ENCODE data around the gene C10orf90. TPM values are rescaled to one million over a fixed set of nuclear protein-coding genes. Genes with fewer than 3 reads are reported as not detected.

Gene C10orf90
- total RNA-seq, 3 donors from 2014 or later (not counting 1 experiment from before 2014, with no cell fraction given) = not detected

DNA sequence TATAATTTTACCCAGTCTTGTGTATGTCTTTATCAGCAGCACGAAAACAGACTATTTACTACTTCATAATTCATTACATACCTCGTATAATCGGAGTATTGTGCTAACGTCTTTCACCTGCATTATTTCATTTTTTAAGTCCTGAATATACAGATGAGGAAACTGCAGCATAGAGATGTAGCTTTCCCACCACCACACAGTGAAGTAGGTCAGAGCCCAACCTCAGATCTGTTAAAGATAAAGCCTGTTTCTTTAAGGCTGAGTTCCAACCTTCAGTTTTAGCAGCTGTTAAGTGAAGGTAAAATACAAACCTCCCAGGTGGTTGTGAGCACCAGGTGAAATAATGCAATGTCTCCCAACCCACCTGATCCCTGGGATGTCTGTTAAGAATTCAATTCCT lies 280.2 kb downstream of the C10orf90 start:
- Mint-ChIP-seq H3K36me3 (peaks cover 10% of the 10 kb centered on the region), H3K9me3 (no peaks in the 10 kb centered on the region), H3K27ac (no peak overlapping the region), H3K27me3 (ENCODE audit: low read depth in 2 of 2) (peaks cover 42 to 54% of the 10 kb centered on the region in 2 donors), H3K4me1 (peaks cover 7 to 9% of the 10 kb centered on the region in 2 donors), H3K4me3 (no peak overlapping the region)
- intact Hi-C loops (cut with micrococcal nuclease) = no loop called here
- peaks cover 9% of the 10 kb centered on the region for H3K27me3 ChIP-seq (ENCODE audit: control insufficient read depth, insufficient read depth, low read length)
- TF ChIP-seq, protein P1, sequence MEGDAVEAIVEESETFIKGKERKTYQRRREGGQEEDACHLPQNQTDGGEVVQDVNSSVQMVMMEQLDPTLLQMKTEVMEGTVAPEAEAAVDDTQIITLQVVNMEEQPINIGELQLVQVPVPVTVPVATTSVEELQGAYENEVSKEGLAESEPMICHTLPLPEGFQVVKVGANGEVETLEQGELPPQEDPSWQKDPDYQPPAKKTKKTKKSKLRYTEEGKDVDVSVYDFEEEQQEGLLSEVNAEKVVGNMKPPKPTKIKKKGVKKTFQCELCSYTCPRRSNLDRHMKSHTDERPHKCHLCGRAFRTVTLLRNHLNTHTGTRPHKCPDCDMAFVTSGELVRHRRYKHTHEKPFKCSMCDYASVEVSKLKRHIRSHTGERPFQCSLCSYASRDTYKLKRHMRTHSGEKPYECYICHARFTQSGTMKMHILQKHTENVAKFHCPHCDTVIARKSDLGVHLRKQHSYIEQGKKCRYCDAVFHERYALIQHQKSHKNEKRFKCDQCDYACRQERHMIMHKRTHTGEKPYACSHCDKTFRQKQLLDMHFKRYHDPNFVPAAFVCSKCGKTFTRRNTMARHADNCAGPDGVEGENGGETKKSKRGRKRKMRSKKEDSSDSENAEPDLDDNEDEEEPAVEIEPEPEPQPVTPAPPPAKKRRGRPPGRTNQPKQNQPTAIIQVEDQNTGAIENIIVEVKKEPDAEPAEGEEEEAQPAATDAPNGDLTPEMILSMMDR (IDR thresholded peaks at IDR 0.05) = no peak
- DNase-seq (peak in 1 of 2 donors; percentile 23), ATAC-seq (no peak)
- no peak overlapping the region for H3K27ac ChIP-seq (ENCODE audit: low read length)
- H3K9me3 ChIP-seq (ENCODE audit: control insufficient read depth, insufficient read depth, low read length) = peaks cover 3% of the 10 kb centered on the region
- H3K4me3 ChIP-seq (ENCODE audit: low read length) = no peak overlapping the region
- 73% methylated on average over 4 of the region's 4 CpGs for WGBS (ENCODE audit: insufficient coverage)
- peaks cover 7% of the 10 kb centered on the region for H3K4me1 ChIP-seq (ENCODE audit: control insufficient read depth, insufficient read depth, low read length)
- no peaks in the 10 kb centered on the region for H3K36me3 ChIP-seq (ENCODE audit: control insufficient read depth, insufficient read depth, low read length)

DNA sequence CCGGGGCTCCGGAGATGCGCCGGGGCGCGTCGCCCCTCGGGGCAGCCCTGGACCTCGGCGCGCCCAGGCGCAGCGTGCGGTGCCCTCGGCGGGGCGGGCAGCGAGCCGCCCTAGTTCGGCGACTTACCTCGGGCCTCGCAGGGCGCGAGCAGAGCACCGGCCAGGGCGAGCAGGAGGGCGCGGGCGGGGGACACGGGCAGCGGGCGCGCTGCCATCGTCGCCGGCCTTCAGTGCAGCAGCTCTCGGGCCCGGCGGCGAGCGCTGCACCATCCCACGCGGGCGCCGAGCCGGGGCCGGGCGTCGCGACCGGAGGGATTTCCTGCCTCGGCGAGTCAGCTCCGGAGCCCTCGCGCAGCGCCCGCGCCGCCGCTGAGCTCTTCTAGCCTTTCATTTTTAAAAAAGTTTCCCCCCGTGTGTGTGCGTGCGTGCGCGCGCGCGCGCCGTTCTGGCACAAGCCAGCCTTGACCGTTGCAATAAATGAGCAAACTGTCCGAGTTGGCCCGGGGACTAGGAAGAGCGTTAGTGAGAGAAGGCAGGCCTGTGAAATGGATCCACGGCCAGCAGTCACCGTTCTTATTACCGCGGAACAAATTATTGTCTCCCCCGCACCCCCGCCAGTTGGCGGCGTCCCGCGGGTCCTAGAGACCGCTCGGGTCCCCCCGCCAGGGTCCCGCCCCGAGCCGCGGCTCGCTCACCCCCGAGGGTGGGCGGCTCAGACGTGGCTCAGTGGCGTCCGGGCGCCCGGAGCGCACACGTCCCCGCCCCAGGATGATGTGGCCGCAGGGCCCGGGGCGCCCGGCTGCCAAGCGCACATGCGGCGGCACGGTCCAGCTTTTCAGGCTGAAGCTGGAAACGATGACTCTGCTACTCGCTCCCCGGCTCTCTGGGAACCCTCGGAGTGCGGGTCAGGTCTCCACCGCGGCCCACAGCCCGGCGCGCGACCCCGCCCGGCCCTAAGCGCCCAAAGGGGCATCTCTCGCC lies 282.3 kb downstream of the C10orf90 start, which contains the start of gene ADAM12:
TSS of gene ADAM12 (minus strand) at position 547 of the 981 bp plus-strand sequence. CDS start at position 215, 332 bp downstream.
- no peaks in the 10 kb centered on the region for H3K36me3 ChIP-seq (ENCODE audit: control insufficient read depth, insufficient read depth, low read length)
- Mint-ChIP-seq H3K9me3 (no peaks in the 10 kb centered on the region), H3K4me3 (peak within 1 kb of the TSS; percentile 84), H3K4me1 (peaks cover 7 to 9% of the 10 kb centered on the region in 2 donors), H3K36me3 (peaks cover 10% of the 10 kb centered on the region), H3K27ac (no peak within 1 kb of the TSS), H3K27me3 (ENCODE audit: low read depth in 2 of 2) (peaks cover 48 to 70% of the 10 kb centered on the region in 2 donors)
- intact Hi-C loops (cut with micrococcal nuclease) = loop anchor here (10.0 kb wide), 1 partner anchor 403 kb away; no protein-coding TSS in a partner anchor
- H3K27me3 ChIP-seq (ENCODE audit: control insufficient read depth, insufficient read depth, low read length) = peaks cover 9% of the 10 kb centered on the region
- WGBS (ENCODE audit: insufficient coverage) = 5% methylated on average over 127 of the region's 127 CpGs
- TF ChIP-seq, protein P1 (IDR thresholded peaks at IDR 0.05) = no peak
- no peak within 1 kb of the TSS for H3K27ac ChIP-seq (ENCODE audit: low read length)
- H3K4me3 ChIP-seq (ENCODE audit: low read length) = peak within 1 kb of the TSS; percentile 12
- peak in 1 of 3 donors; percentile 61 for ATAC-seq
- H3K4me1 ChIP-seq (ENCODE audit: control insufficient read depth, insufficient read depth, low read length) = peaks cover 7% of the 10 kb centered on the region
- peak in 1 of 2 donors; percentile 25 for DNase-seq
- H3K9me3 ChIP-seq (ENCODE audit: control insufficient read depth, insufficient read depth, low read length) = no peaks in the 10 kb centered on the region

DNA sequence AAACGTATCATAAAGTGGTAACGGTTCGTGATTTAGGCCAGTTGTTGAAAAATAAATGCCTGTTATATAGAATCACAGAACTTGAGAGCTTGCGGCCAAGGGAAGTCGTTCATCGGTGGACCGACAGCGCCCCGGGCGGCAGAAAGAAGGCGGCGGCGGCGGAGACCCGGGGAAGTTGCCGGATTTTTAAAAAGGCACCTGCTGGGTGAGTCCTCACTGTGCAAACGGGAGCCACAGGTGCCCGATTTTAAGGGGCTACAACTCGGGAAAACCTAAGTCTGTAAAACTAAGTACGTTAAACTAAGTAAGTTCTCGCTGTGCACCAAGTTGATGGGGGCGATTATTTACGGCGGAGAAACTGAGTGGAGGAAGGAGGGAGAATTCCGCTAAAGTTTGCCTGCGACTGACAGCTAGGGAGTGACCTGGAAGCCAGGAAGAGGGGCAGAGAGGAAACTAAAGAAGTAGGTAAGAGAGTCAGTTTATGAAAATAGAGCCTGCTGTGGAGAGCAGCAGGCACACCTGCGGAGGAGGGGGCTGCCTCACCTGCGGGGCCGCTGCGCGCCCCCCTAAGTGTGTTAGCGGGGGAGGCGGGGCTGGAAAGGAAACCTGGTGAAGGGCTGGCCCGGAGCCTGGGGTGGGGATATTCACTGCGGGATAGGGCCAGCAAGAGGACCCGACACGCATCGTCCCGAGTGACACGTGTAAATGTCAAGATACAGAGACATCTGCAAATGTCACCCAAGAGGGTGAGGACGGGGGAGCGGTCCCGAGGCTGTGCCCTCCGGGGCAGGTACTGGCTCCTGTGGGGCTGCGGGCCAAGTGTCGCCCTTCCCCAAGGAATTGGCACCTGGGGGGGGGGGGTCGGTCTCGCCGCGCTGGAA lies 283.2 kb downstream of the C10orf90 start:
- H3K36me3 Mint-ChIP-seq = peaks cover 10% of the 10 kb centered on the region
- ATAC-seq (peak in 1 of 3 donors; percentile 45), DNase-seq (peak in 1 of 2 donors; percentile 41)
- H3K4me1 Mint-ChIP-seq = peaks cover 7 to 9% of the 10 kb centered on the region in 2 donors
- Histone ChIP-seq H3K36me3 (ENCODE audit: control insufficient read depth, insufficient read depth, low read length) (no peaks in the 10 kb centered on the region), H3K27me3 (ENCODE audit: control insufficient read depth, insufficient read depth, low read length) (peaks cover 9% of the 10 kb centered on the region), H3K27ac (ENCODE audit: low read length) (no peak overlapping the region), H3K4me3 (ENCODE audit: low read length) (peak overlapping the region; percentile 12), H3K4me1 (ENCODE audit: control insufficient read depth, insufficient read depth, low read length) (peaks cover 7% of the 10 kb centered on the region), H3K9me3 (ENCODE audit: control insufficient read depth, insufficient read depth, low read length) (no peaks in the 10 kb centered on the region)
- no peak overlapping the region for H3K27ac Mint-ChIP-seq
- peaks cover 50 to 72% of the 10 kb centered on the region in 2 donors for H3K27me3 Mint-ChIP-seq (ENCODE audit: low read depth in 2 of 2)
- TF ChIP-seq, protein P1 (IDR thresholded peaks at IDR 0.05) = peak; percentile 40
- H3K9me3 Mint-ChIP-seq = no peaks in the 10 kb centered on the region
- whole genome bisulfite sequencing (ENCODE audit: insufficient coverage) = 3% methylated on average over 50 of the region's 50 CpGs
- H3K4me3 Mint-ChIP-seq = peak overlapping the region; percentile 84
- intact Hi-C loops (cut with micrococcal nuclease) = loop anchor here (10.0 kb wide), 1 partner anchor 402 kb away; no protein-coding TSS in a partner anchor

Data from natural killer cell (primary cell).